Measurements from ENCODE around the gene GSTM1. TPM values are rescaled to one million over a fixed set of nuclear protein-coding genes. Genes with fewer than 3 reads are reported as not detected.
A peak's percentile ranks its signal among the peaks of the same experiment; 100 is the strongest.
"Not testable (repeated sequence)": the region's sequence is repeated elsewhere in the genome, so short reads cannot be mapped to it uniquely, and the experiment has no call there.

The GSTM1 gene
- total and polyA plus RNA-seq, 2 donors = 1.1 TPM; not detected in 1

GRCh38 chr1:109695138-109695537 is 7.5 kb downstream of the GSTM1 start:
- not testable (repeated sequence) for H3K36me3 ChIP-seq (ENCODE audit: insufficient read depth); H3K4me3 ChIP-seq (ENCODE audit: low read depth, low read length); DNase-seq (ENCODE audit: extremely low spot score); H3K4me1 ChIP-seq (ENCODE audit: insufficient read depth); H3K27ac ChIP-seq (ENCODE audit: low read depth)
- no CpG with 5 or more reads among the region's 3 CpGs for whole genome bisulfite sequencing

- WGBS = no CpG with 5 or more reads among the region's 4 CpGs
- no peak overlapping the region for H3K4me3 ChIP-seq (ENCODE audit: low read depth, low read length)
- H3K27ac ChIP-seq (ENCODE audit: low read depth) = no peak overlapping the region
- H3K36me3 ChIP-seq (ENCODE audit: insufficient read depth) = no peaks in the 10 kb centered on the region
- no peaks in the 10 kb centered on the region for H3K4me1 ChIP-seq (ENCODE audit: insufficient read depth)
- no peak for DNase-seq (ENCODE audit: extremely low spot score)
Observed at GRCh38 chr1:109697066-109697465, 9.4 kb downstream of the GSTM1 start.

GRCh38 chr1:109697861-109698260 is 10.2 kb downstream of the GSTM1 start:
- not testable (repeated sequence) for H3K36me3 ChIP-seq (ENCODE audit: insufficient read depth); H3K4me3 ChIP-seq (ENCODE audit: low read depth, low read length); DNase-seq (ENCODE audit: extremely low spot score); H3K4me1 ChIP-seq (ENCODE audit: insufficient read depth); H3K27ac ChIP-seq (ENCODE audit: low read depth)
- no CpG with 5 or more reads among the region's 4 CpGs for WGBS

GRCh38 chr1:109702940-109703339 is 15.3 kb downstream of the GSTM1 start:
- not testable (repeated sequence) for H3K36me3 ChIP-seq (ENCODE audit: insufficient read depth); DNase-seq (ENCODE audit: extremely low spot score); H3K4me1 ChIP-seq (ENCODE audit: insufficient read depth); H3K4me3 ChIP-seq (ENCODE audit: low read depth, low read length); H3K27ac ChIP-seq (ENCODE audit: low read depth)
- WGBS = 92% methylated on average over 3 of the region's 3 CpGs

- no peak overlapping the region for H3K27ac ChIP-seq (ENCODE audit: low read depth)
- H3K4me3 ChIP-seq (ENCODE audit: low read depth, low read length) = no peak overlapping the region
- H3K36me3 ChIP-seq (ENCODE audit: insufficient read depth) = no peaks in the 10 kb centered on the region
- DNase-seq (ENCODE audit: extremely low spot score) = no peak
- 79% methylated on average over 8 of the region's 8 CpGs for WGBS
- no peaks in the 10 kb centered on the region for H3K4me1 ChIP-seq (ENCODE audit: insufficient read depth)
Observed at GRCh38 chr1:109704173-109704572, 16.6 kb downstream of the GSTM1 start.

- DNase-seq (ENCODE audit: extremely low spot score) = no peak
- H3K36me3 ChIP-seq (ENCODE audit: insufficient read depth) = no peaks in the 10 kb centered on the region
- no peak overlapping the region for H3K4me3 ChIP-seq (ENCODE audit: low read depth, low read length)
- H3K27ac ChIP-seq (ENCODE audit: low read depth) = no peak overlapping the region
- WGBS = 89% methylated on average over 4 of the region's 4 CpGs
- no peaks in the 10 kb centered on the region for H3K4me1 ChIP-seq (ENCODE audit: insufficient read depth)
Observed at GRCh38 chr1:109705411-109705810, 17.8 kb downstream of the GSTM1 start.

GRCh38 chr1:109708949-109709348 is 21.3 kb downstream of the GSTM1 start:
- H3K27ac ChIP-seq (ENCODE audit: low read depth); H3K36me3 ChIP-seq (ENCODE audit: insufficient read depth); H3K4me3 ChIP-seq (ENCODE audit: low read depth, low read length); DNase-seq (ENCODE audit: extremely low spot score); H3K4me1 ChIP-seq (ENCODE audit: insufficient read depth): not testable (repeated sequence)
- WGBS = 85% methylated on average over 4 of the region's 4 CpGs

GRCh38 chr1:109709822-109710221 is 22.2 kb downstream of the GSTM1 start:
- not testable (repeated sequence) for H3K4me1 ChIP-seq (ENCODE audit: insufficient read depth); H3K27ac ChIP-seq (ENCODE audit: low read depth); H3K36me3 ChIP-seq (ENCODE audit: insufficient read depth); H3K4me3 ChIP-seq (ENCODE audit: low read depth, low read length); DNase-seq (ENCODE audit: extremely low spot score)

- H3K36me3 ChIP-seq (ENCODE audit: insufficient read depth); H3K27ac ChIP-seq (ENCODE audit: low read depth); DNase-seq (ENCODE audit: extremely low spot score); H3K4me1 ChIP-seq (ENCODE audit: insufficient read depth): not testable (repeated sequence)
- peak within 1 kb of the TSS; percentile 37 for H3K4me3 ChIP-seq (ENCODE audit: low read depth, low read length)
- WGBS = 15% methylated on average over 33 of the region's 33 CpGs
Observed at GRCh38 chr1:109711593-109712320, 24.1 kb downstream of the GSTM1 start, which contains the start of gene GSTM5. TSS of gene GSTM5 (plus strand) at chr1:109712251. CDS start at chr1:109712313, 62 bp downstream.

GRCh38 chr1:109712321-109712864 is 24.8 kb downstream of the GSTM1 start:
- peak overlapping the region; percentile 37 for H3K4me3 ChIP-seq (ENCODE audit: low read depth, low read length)
- no peak overlapping the region for H3K27ac ChIP-seq (ENCODE audit: low read depth)
- no peaks in the 10 kb centered on the region for H3K36me3 ChIP-seq (ENCODE audit: insufficient read depth)
- no peak for DNase-seq (ENCODE audit: extremely low spot score)
- no peaks in the 10 kb centered on the region for H3K4me1 ChIP-seq (ENCODE audit: insufficient read depth)
- WGBS = 31% methylated on average over 22 of the region's 22 CpGs

GRCh38 chr1:109713636-109714035 is 26.0 kb downstream of the GSTM1 start:
- no peak for DNase-seq (ENCODE audit: extremely low spot score)
- no peaks in the 10 kb centered on the region for H3K36me3 ChIP-seq (ENCODE audit: insufficient read depth)
- 94% methylated on average over 5 of the region's 5 CpGs for WGBS
- H3K27ac ChIP-seq (ENCODE audit: low read depth) = no peak overlapping the region
- H3K4me1 ChIP-seq (ENCODE audit: insufficient read depth) = no peaks in the 10 kb centered on the region
- no peak overlapping the region for H3K4me3 ChIP-seq (ENCODE audit: low read depth, low read length)

- no peak for DNase-seq (ENCODE audit: extremely low spot score)
- Histone ChIP-seq H3K4me3 (ENCODE audit: low read depth, low read length) (no peak overlapping the region), H3K36me3 (ENCODE audit: insufficient read depth) (no peaks in the 10 kb centered on the region), H3K4me1 (ENCODE audit: insufficient read depth) (no peaks in the 10 kb centered on the region), H3K27ac (ENCODE audit: low read depth) (no peak overlapping the region)
- WGBS = 81% methylated on average over 12 of the region's 12 CpGs
Observed at GRCh38 chr1:109714661-109715372, 27.2 kb downstream of the GSTM1 start.

- no peak for DNase-seq (ENCODE audit: extremely low spot score)
- no peak overlapping the region for H3K27ac ChIP-seq (ENCODE audit: low read depth)
- no peaks in the 10 kb centered on the region for H3K36me3 ChIP-seq (ENCODE audit: insufficient read depth)
- H3K4me1 ChIP-seq (ENCODE audit: insufficient read depth) = no peaks in the 10 kb centered on the region
- 80% methylated on average over 3 of the region's 3 CpGs for WGBS
- H3K4me3 ChIP-seq (ENCODE audit: low read depth, low read length) = no peak overlapping the region
Observed at GRCh38 chr1:109716121-109716520, 28.5 kb downstream of the GSTM1 start.

- Histone ChIP-seq H3K27ac (ENCODE audit: low read depth) (no peak overlapping the region), H3K4me3 (ENCODE audit: low read depth, low read length) (no peak overlapping the region), H3K4me1 (ENCODE audit: insufficient read depth) (no peaks in the 10 kb centered on the region), H3K36me3 (ENCODE audit: insufficient read depth) (no peaks in the 10 kb centered on the region)
- WGBS = 69% methylated on average over 3 of the region's 3 CpGs
- no peak for DNase-seq (ENCODE audit: extremely low spot score)
Observed at GRCh38 chr1:109716570-109717090, 29.0 kb downstream of the GSTM1 start.

Data from urinary bladder (tissue), 4 donors.